Measurements from ENCODE around the gene SLC38A1.
A peak's percentile ranks its signal among the peaks of the same experiment; 100 is the strongest.
"Not testable (repeated sequence)": the region's sequence is repeated elsewhere in the genome, so short reads cannot be mapped to it uniquely, and the experiment has no call there.

Gene SLC38A1

GRCh38 chr12:46206471-46206870, 62.4 kb downstream of the SLC38A1 start:
- no peak for DNase-seq (ENCODE audit: low read depth)

GRCh38 chr12:46205294-46205693, 63.5 kb downstream of the SLC38A1 start:
- DNase-seq (ENCODE audit: low read depth) = no peak

- DNase-seq (ENCODE audit: low read depth) = no peak
Observed at GRCh38 chr12:46201284-46201789, 67.5 kb downstream of the SLC38A1 start.

GRCh38 chr12:46200551-46200950, 68.3 kb downstream of the SLC38A1 start:
- no peak for DNase-seq (ENCODE audit: low read depth)

- no peak for DNase-seq (ENCODE audit: low read depth)
Observed at GRCh38 chr12:46198913-46199312, 69.9 kb downstream of the SLC38A1 start.

- DNase-seq (ENCODE audit: low read depth) = no peak
Observed at GRCh38 chr12:46197883-46198282, 71.0 kb downstream of the SLC38A1 start.

DNA sequence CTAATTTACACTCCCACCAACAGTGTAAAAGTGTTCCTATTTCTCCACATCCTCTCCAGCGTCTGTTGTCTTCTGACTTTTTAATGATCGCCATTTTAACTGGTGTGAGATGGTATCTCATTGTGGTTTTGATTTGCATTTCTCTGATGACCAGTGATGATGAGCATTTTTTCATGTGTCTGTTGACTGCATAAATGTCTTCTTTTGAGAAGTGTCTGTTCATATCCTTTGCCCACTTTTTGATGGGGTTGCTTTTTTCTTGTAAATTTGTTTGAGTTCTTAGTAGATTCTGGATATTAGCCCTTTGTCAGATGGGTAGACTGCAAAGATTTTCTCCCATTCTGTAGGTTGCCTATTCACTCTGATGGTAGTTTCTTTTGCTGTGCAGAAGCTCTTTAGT, 78.3 kb downstream of the SLC38A1 start:
- DNase-seq (ENCODE audit: low read depth) = not testable (repeated sequence)

DNA sequence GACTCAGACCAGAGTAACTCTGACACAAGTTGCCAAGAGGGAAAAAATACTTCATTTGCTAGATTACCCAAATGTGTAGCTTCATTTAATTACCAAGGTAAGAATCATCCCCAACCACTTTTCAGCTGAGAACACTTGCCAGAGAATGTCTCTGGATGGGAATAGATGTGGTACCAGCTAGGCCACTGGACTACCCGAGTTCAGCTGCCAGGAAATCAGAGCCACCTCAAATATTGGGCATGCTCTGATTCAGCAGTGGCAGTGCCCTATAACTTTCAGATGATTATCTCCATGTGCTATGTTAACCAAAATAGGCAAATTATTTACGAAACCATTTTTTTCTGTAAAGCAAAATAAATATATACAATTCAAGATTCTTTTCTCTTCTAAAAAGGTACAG, 80.7 kb downstream of the SLC38A1 start:
- no peak for DNase-seq (ENCODE audit: low read depth)

DNA sequence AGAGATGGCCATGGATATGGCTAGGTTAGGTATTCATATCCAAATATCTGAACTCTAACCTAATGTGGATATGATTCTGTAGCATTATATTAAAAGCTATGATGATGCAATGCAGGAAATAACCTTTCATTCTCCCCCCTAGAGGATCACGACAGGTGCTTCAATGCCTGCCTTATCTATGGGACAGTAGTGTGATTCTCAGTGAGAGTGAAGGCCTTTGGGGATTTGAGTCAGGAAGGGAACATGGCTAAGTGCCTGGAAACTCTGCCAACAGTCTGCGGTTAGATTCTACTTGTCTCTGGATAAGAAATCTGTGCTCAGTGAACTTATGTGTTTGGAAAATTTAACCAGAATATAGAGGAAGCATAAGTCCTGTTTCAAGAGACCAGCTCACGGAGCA, 81.8 kb downstream of the SLC38A1 start:
- peak; percentile 45 for DNase-seq (ENCODE audit: low read depth)

- DNase-seq (ENCODE audit: low read depth) = no peak
Observed at GRCh38 chr12:46186088-46186487, 82.8 kb downstream of the SLC38A1 start.

GRCh38 chr12:46185686-46186085, 83.2 kb downstream of the SLC38A1 start:
- no peak for DNase-seq (ENCODE audit: low read depth)

DNA sequence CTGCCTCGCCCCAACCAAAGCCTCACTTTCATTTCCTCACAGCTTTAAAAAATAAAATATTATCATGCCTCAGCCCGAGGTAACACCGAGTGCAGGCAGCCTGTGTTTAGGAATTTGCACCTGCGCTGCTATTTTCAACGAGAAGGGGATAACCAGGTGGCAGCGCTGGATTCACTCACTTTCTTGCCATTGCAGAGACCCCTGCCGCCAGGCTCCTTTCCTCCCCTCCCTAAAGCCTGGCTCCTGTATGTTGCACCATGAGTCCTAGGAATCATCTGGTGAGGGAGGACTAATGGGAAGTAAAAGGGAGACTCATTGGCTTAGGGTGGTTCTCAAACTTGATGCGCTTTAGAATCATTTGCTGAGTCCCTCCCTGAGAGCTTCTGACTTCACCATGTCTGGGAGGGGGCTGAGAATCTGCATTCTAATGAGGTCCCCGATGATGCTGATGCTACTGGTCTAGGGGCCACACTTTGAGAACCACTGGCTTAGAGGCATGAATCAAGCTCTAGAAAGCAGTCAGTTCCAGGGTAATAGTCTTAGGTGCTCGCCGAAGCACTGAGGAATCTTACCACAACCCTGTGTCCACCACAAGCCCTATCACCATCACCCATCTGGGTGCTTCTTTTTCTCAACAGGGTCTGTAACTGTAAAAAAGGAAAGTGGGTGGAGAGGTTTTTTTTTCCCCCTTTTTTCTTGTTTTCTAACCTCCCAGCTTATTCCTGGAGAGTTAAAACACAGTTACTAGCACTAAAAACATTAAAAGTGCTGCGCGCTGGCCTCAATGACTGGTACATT, 83.8 kb downstream of the SLC38A1 start:
- no peak for DNase-seq (ENCODE audit: low read depth)

DNA sequence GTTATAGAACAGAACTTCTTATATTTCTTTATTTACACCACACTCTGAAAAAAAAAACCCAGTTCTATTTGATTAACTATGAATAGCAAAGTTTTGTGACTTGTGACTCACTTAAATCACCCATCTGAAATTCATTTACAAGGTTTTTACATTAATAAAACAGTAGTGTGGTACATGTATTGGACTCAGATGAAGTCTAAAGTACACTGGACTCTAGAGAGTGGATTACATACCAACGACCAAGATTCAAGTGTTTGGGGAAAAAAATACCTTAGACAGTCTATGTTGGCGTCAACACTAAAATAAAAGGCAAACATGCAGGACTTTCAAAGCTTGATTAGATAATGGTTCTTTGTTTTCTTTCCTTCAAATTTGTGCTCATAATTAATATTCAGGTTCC, 85.7 kb downstream of the SLC38A1 start:
- DNase-seq (ENCODE audit: low read depth) = no peak

- no peak for DNase-seq (ENCODE audit: low read depth)
Observed at GRCh38 chr12:46181465-46181864, 87.4 kb downstream of the SLC38A1 start.

DNA sequence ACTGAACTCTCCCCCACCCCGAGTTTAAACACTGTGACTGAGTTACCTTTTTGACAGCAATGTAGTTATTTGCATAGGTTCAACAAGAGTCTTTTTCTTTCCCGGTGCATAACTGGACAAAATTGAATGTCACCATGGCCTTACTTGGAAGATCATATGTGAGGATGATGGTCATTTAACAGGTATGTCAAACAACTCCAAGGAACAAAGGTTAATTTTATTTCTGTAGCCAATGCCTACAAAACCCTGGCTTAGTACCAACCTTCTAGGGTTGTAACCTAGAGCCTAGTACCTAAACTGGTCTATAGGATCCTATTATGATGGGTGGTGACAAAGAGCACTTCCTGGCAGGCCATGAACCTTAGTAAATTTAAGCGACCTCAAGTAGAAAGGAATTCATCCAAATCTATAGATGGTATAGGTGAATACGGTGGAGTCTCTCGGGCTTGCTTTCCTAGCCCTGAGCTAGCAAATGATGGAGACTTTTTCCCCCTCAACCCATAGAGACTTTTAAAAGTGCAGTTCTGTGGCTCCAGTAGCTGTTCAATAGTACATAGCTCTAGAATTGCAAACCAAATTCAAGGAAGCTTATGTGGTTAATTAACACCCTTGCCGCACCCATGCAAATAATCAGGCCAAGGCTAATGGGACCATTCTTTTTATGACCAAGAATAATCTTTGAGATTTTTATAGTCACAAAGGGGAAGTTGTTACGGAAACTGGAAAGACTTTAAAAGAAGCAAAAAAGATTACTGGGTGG, 89.0 kb downstream of the SLC38A1 start:
- no peak for DNase-seq (ENCODE audit: low read depth)

DNA sequence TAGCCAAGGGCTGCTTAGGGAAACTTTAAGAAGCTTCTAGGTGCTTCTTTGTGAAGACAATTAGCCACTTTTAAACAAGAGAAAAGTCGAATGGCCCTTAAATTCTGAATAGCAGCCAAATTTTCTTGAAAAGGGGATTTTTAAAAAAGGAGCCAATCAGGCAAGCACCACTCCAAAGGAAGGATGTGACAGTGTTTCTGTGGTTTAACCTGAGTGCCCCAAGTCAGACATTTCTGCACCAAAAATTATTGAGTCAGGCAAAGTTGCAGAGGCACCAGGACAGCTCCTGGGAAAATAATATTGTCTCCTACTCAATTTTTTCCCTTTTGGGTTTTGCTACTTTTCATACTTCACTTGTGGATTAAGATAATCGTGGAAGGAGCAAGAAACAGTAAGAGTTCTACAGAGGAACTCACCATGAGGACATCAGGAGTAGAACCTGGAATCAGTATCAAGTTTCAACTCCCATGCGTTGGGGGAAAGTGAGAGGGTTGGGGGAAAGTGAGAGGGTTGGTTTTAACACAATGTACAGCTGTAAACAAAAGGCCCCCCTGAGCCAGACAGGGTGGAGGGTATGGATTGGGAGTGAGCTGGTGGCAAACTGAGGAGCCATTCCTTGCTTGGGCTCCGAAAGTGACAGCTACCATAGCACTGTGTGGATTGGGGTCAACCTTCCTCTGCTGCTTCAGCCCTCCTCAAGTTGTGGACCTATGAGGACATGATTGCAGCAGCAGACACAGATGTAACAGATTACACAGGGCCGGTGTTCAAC, 90.8 kb downstream of the SLC38A1 start:
- DNase-seq (ENCODE audit: low read depth) = no peak

- no peak for DNase-seq (ENCODE audit: low read depth)
Observed at GRCh38 chr12:46177025-46177424, 91.8 kb downstream of the SLC38A1 start.

DNA sequence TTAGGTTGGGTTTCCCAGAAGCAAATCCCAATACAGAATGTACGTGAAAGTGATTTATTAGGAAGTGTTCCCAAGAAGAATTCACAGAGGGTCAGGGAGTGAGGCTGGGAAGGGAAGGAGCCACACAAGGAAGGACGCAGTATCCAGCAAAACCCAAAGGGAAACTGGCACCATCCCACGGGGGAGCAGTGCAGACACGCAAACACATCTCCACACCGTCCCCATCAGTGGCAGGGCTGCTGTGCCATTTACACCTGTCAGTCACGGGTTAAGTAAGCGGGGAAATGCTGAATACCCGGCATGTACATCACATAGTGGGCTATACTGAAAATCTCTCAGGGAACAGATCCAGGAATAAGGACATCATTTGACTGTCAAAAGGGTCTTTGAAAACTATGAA, 93.9 kb downstream of the SLC38A1 start:
- DNase-seq (ENCODE audit: low read depth) = no peak

GRCh38 chr12:46174061-46174662, 94.7 kb downstream of the SLC38A1 start:
- no peak for DNase-seq (ENCODE audit: low read depth)

DNA sequence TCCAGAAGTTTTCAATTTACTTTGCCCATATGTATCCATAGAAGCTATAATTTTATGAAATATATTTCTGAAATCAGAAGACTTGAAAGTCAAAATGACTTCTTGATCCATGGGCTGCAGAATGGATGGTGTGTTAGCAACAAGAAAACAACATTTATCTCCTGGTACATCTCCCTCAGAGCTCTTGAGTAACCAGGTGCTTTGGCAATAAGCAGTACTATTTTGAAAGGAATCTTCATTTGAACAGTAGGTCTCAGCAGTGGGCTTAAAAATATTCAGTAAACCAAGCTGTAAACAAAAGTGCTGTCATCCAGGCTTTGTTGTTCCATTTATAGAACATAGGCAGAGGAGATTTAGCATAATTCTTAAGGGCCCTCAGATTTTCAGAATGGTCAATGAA, 100.4 kb downstream of the SLC38A1 start:
- no peak for DNase-seq (ENCODE audit: low read depth)

DNA sequence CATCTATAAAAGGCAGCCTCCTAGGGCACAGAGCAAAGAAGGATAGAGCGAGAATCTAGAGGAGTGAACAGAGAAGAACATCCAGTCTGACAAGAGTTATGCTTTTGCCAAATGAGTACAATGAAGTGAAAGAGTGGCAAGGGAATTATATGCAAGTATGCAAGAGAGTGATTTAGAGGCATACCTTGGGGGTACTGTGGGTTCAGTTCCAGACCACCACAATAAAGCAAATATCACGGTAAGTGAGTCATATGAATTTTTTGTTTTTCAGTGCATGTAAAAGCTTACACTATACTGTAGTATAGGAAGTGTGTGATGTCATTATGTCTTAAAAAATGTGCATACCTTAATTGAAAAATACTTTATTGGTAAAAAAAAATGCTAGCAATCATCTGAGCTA, 101.4 kb downstream of the SLC38A1 start:
- DNase-seq (ENCODE audit: low read depth) = no peak

DNA sequence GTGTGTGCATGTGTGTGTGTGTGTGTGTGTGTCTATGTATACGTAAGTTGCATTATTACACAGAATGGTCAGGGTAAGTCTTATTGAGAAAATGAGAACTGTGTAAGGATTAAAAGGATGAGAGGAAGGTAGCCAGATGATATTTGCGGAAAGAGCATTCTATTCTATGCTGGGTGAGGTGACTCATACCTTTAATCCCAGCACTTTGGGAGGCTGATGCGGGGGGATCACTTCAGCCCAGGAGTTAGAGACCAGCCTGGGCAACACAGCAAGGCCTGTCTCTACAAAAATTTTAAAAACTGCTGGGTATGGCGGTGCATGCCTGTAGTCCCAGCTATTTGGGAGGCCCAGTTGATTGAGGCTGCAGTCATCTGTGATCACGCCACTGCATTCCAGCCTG, 103.7 kb downstream of the SLC38A1 start:
- no peak for DNase-seq (ENCODE audit: low read depth)
